ENCODE measurements around the gene COL5A1.

The COL5A1 gene

GRCh38 chr9:134653259-134654009 lies 11.8 kb downstream of the COL5A1 start:
- no peak for DNase-seq (ENCODE audit: low spot score in 2 of 2)
- Mint-ChIP-seq H3K9me3 (no peaks in the 10 kb centered on the region), H3K27me3 (peaks cover 14% of the 10 kb centered on the region), H3K36me3 (ENCODE audit: insufficient read depth) (no peaks in the 10 kb centered on the region), H3K4me1 (no peaks in the 10 kb centered on the region), H3K27ac (ENCODE audit: low read depth) (no peak overlapping the region), H3K4me3 (no peak overlapping the region)
- no peak for ATAC-seq (replicated peaks; ENCODE audit: extremely low read depth, poor library complexity, severe bottlenecking)

- DNase-seq (ENCODE audit: low spot score in 2 of 2), result no peak
- H3K4me1 Mint-ChIP-seq, result no peaks in the 10 kb centered on the region
- H3K36me3 Mint-ChIP-seq (ENCODE audit: insufficient read depth), result no peaks in the 10 kb centered on the region
- H3K27ac Mint-ChIP-seq (ENCODE audit: low read depth), result no peak overlapping the region
- no peak overlapping the region for H3K4me3 Mint-ChIP-seq
- peaks cover 14% of the 10 kb centered on the region for H3K27me3 Mint-ChIP-seq
- no peak for ATAC-seq (replicated peaks; ENCODE audit: extremely low read depth, poor library complexity, severe bottlenecking)
- H3K9me3 Mint-ChIP-seq, result no peaks in the 10 kb centered on the region
These were observed 13.5 kb downstream of the COL5A1 start for GRCh38 chr9:134655101-134655500.

GRCh38 chr9:134655586-134656333 lies 14.2 kb downstream of the COL5A1 start:
- no peaks in the 10 kb centered on the region for H3K4me1 Mint-ChIP-seq
- no peak overlapping the region for H3K27ac Mint-ChIP-seq (ENCODE audit: low read depth)
- DNase-seq (ENCODE audit: low spot score in 2 of 2), result no peak
- ATAC-seq (replicated peaks; ENCODE audit: extremely low read depth, poor library complexity, severe bottlenecking), result no peak
- H3K36me3 Mint-ChIP-seq (ENCODE audit: insufficient read depth), result no peaks in the 10 kb centered on the region
- peaks cover 14% of the 10 kb centered on the region for H3K27me3 Mint-ChIP-seq
- no peak overlapping the region for H3K4me3 Mint-ChIP-seq
- peaks cover 3% of the 10 kb centered on the region for H3K9me3 Mint-ChIP-seq

GRCh38 chr9:134656334-134657006 lies 14.9 kb downstream of the COL5A1 start:
- no peaks in the 10 kb centered on the region for H3K36me3 Mint-ChIP-seq (ENCODE audit: insufficient read depth)
- peaks cover 14% of the 10 kb centered on the region for H3K27me3 Mint-ChIP-seq
- no peak overlapping the region for H3K27ac Mint-ChIP-seq (ENCODE audit: low read depth)
- H3K4me3 Mint-ChIP-seq, result no peak overlapping the region
- peaks cover 5% of the 10 kb centered on the region for H3K9me3 Mint-ChIP-seq
- no peak for DNase-seq (ENCODE audit: low spot score in 2 of 2)
- no peak for ATAC-seq (replicated peaks; ENCODE audit: extremely low read depth, poor library complexity, severe bottlenecking)
- H3K4me1 Mint-ChIP-seq, result no peaks in the 10 kb centered on the region

- ATAC-seq (replicated peaks; ENCODE audit: extremely low read depth, poor library complexity, severe bottlenecking), result no peak
- DNase-seq (ENCODE audit: low spot score in 2 of 2), result no peak
These were observed 16.2 kb downstream of the COL5A1 start for GRCh38 chr9:134657666-134658377.

GRCh38 chr9:134658378-134658955 lies 16.9 kb downstream of the COL5A1 start:
- H3K4me3 Mint-ChIP-seq, result no peak overlapping the region
- peaks cover 5% of the 10 kb centered on the region for H3K9me3 Mint-ChIP-seq
- no peaks in the 10 kb centered on the region for H3K4me1 Mint-ChIP-seq
- DNase-seq (ENCODE audit: low spot score in 2 of 2) (no peak), ATAC-seq (replicated peaks; ENCODE audit: extremely low read depth, poor library complexity, severe bottlenecking) (no peak)
- H3K36me3 Mint-ChIP-seq (ENCODE audit: insufficient read depth), result no peaks in the 10 kb centered on the region
- H3K27me3 Mint-ChIP-seq, result peaks cover 17% of the 10 kb centered on the region
- no peak overlapping the region for H3K27ac Mint-ChIP-seq (ENCODE audit: low read depth)

More at GRCh38 chr9:134657666-134658377, 16.2 kb downstream of the COL5A1 start:
- peaks cover 12% of the 10 kb centered on the region for H3K27me3 Mint-ChIP-seq
- no peak overlapping the region for H3K27ac Mint-ChIP-seq (ENCODE audit: low read depth)
- peaks cover 5% of the 10 kb centered on the region for H3K9me3 Mint-ChIP-seq
- no peak overlapping the region for H3K4me3 Mint-ChIP-seq
- H3K4me1 Mint-ChIP-seq, result no peaks in the 10 kb centered on the region
- H3K36me3 Mint-ChIP-seq (ENCODE audit: insufficient read depth), result no peaks in the 10 kb centered on the region

- Mint-ChIP-seq H3K9me3 (peaks cover 5% of the 10 kb centered on the region), H3K27me3 (peaks cover 17% of the 10 kb centered on the region), H3K4me1 (no peaks in the 10 kb centered on the region), H3K4me3 (no peak overlapping the region), H3K36me3 (ENCODE audit: insufficient read depth) (no peaks in the 10 kb centered on the region), H3K27ac (ENCODE audit: low read depth) (no peak overlapping the region)
- DNase-seq (ENCODE audit: low spot score in 2 of 2) (no peak), ATAC-seq (replicated peaks; ENCODE audit: extremely low read depth, poor library complexity, severe bottlenecking) (no peak)
These were observed 18.1 kb downstream of the COL5A1 start for GRCh38 chr9:134659688-134660131.

GRCh38 chr9:134660407-134660806 lies 18.8 kb downstream of the COL5A1 start:
- Mint-ChIP-seq H3K36me3 (ENCODE audit: insufficient read depth) (no peaks in the 10 kb centered on the region), H3K4me1 (no peaks in the 10 kb centered on the region), H3K27ac (ENCODE audit: low read depth) (no peak overlapping the region), H3K9me3 (peaks cover 5% of the 10 kb centered on the region), H3K4me3 (no peak overlapping the region), H3K27me3 (peaks cover 17% of the 10 kb centered on the region)
- ATAC-seq (replicated peaks; ENCODE audit: extremely low read depth, poor library complexity, severe bottlenecking) (no peak), DNase-seq (ENCODE audit: low spot score in 2 of 2) (no peak)

GRCh38 chr9:134661299-134661698 lies 19.7 kb downstream of the COL5A1 start:
- DNase-seq (ENCODE audit: low spot score in 2 of 2) (no peak), ATAC-seq (replicated peaks; ENCODE audit: extremely low read depth, poor library complexity, severe bottlenecking) (no peak)
- H3K4me1 Mint-ChIP-seq, result no peaks in the 10 kb centered on the region
- no peaks in the 10 kb centered on the region for H3K36me3 Mint-ChIP-seq (ENCODE audit: insufficient read depth)
- peaks cover 5% of the 10 kb centered on the region for H3K9me3 Mint-ChIP-seq
- peaks cover 17% of the 10 kb centered on the region for H3K27me3 Mint-ChIP-seq
- H3K4me3 Mint-ChIP-seq, result no peak overlapping the region
- no peak overlapping the region for H3K27ac Mint-ChIP-seq (ENCODE audit: low read depth)

- no peaks in the 10 kb centered on the region for H3K36me3 Mint-ChIP-seq (ENCODE audit: insufficient read depth)
- ATAC-seq (replicated peaks; ENCODE audit: extremely low read depth, poor library complexity, severe bottlenecking) (no peak), DNase-seq (ENCODE audit: low spot score in 2 of 2) (no peak)
- H3K4me3 Mint-ChIP-seq, result no peak overlapping the region
- H3K9me3 Mint-ChIP-seq, result peaks cover 5% of the 10 kb centered on the region
- H3K27me3 Mint-ChIP-seq, result peaks cover 17% of the 10 kb centered on the region
- H3K4me1 Mint-ChIP-seq, result no peaks in the 10 kb centered on the region
- H3K27ac Mint-ChIP-seq (ENCODE audit: low read depth), result no peak overlapping the region
These were observed 20.2 kb downstream of the COL5A1 start for GRCh38 chr9:134661791-134662142.

GRCh38 chr9:134662143-134662876 lies 20.7 kb downstream of the COL5A1 start:
- Mint-ChIP-seq H3K9me3 (peaks cover 5% of the 10 kb centered on the region), H3K27me3 (peaks cover 17% of the 10 kb centered on the region), H3K36me3 (ENCODE audit: insufficient read depth) (no peaks in the 10 kb centered on the region), H3K27ac (ENCODE audit: low read depth) (no peak overlapping the region), H3K4me3 (no peak overlapping the region), H3K4me1 (no peaks in the 10 kb centered on the region)
- no peak for ATAC-seq (replicated peaks; ENCODE audit: extremely low read depth, poor library complexity, severe bottlenecking)
- no peak for DNase-seq (ENCODE audit: low spot score in 2 of 2)

Data from central memory CD8-positive, alpha-beta T cell (primary cell).